ENCODE data around the gene MEMO1. TPM values are rescaled to one million over a fixed set of nuclear protein-coding genes. Genes with fewer than 3 reads are reported as not detected.
"Not testable (repeated sequence)": the region's sequence is repeated elsewhere in the genome, so short reads cannot be mapped to it uniquely, and the experiment has no call there.

The MEMO1 gene
- total and polyA plus RNA-seq, 2 donors = 39.9 to 62.0 TPM

DNA sequence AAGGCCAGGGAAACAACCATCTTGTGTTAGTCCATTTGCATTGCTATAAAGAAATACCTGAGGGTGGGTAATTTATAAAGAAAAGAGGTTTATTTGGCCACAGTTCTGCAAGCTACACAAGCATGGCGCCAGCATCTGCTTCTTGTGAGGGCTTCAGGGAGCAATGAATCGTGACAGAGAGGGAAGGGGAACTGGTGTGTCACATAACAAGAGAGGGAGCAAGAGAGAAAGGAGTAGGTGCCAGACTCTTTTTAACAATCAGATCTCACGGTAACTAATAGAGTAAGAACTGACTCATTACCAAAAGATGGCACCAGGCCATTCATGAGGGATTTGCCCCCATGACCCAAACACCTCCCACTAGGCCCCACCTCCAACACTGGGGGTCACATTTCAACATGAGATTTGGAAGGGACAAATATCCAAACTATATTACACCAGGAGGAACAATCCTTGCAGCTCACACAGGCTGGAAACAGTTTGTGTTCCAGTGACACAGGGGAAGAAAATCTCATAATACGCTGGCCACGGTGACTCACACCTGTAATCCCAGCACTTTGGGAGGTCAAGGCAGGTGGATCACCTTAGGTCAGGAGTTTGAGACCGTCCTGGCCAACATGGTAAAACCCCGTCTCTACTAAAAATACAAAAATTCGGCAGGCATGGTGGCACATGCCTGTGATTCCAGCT, 23.5 kb upstream of the MEMO1 start:
- not testable (repeated sequence) for DNase-seq (ENCODE audit: low read depth in 6 of 9, low spot score in 9 of 9); H3K27me3 ChIP-seq (ENCODE audit: control insufficient read depth in 2 of 2, insufficient read depth in 1 of 2, low read length in 1 of 2); H3K4me1 ChIP-seq (ENCODE audit: control insufficient read depth in 2 of 2, insufficient read depth in 2 of 2, low read length in 2 of 2); H3K9me3 ChIP-seq (ENCODE audit: control insufficient read depth in 2 of 2, insufficient read depth in 1 of 2, low read length in 1 of 2); H3K4me3 ChIP-seq (ENCODE audit: low read length in 2 of 2); H3K27ac ChIP-seq (ENCODE audit: low read depth in 1 of 2, low read length in 1 of 2)
- WGBS = 97% methylated on average over 8 of the region's 8 CpGs
- peaks cover 0 to 15% of the 10 kb centered on the region in 2 donors for H3K36me3 ChIP-seq (ENCODE audit: control insufficient read depth in 2 of 2, insufficient read depth in 2 of 2, low read length in 1 of 2)

- not testable (repeated sequence) for H3K4me1 ChIP-seq (ENCODE audit: control insufficient read depth in 2 of 2, insufficient read depth in 2 of 2, low read length in 2 of 2); H3K4me3 ChIP-seq (ENCODE audit: low read length in 2 of 2); H3K27me3 ChIP-seq (ENCODE audit: control insufficient read depth in 2 of 2, insufficient read depth in 1 of 2, low read length in 1 of 2); H3K9me3 ChIP-seq (ENCODE audit: control insufficient read depth in 2 of 2, insufficient read depth in 1 of 2, low read length in 1 of 2); H3K27ac ChIP-seq (ENCODE audit: low read depth in 1 of 2, low read length in 1 of 2); DNase-seq (ENCODE audit: low read depth in 6 of 9, low spot score in 9 of 9)
- peaks cover 10 to 34% of the 10 kb centered on the region in 2 donors for H3K36me3 ChIP-seq (ENCODE audit: control insufficient read depth in 2 of 2, insufficient read depth in 2 of 2, low read length in 1 of 2)
- 98% methylated on average over 9 of the region's 9 CpGs for WGBS
These were observed 8.1 kb upstream of the MEMO1 start for GRCh38 chr2:32018789-32019482.

- no peaks in the 10 kb centered on the region for H3K9me3 ChIP-seq (ENCODE audit: control insufficient read depth in 2 of 2, insufficient read depth in 1 of 2, low read length in 1 of 2)
- peaks cover 0 to 4% of the 10 kb centered on the region in 2 donors for H3K36me3 ChIP-seq (ENCODE audit: control insufficient read depth in 2 of 2, insufficient read depth in 2 of 2, low read length in 1 of 2)
- DNase-seq (ENCODE audit: low read depth in 6 of 9, low spot score in 9 of 9) = no peak
- H3K27ac ChIP-seq (ENCODE audit: low read depth in 1 of 2, low read length in 1 of 2) = no peak overlapping the region
- peaks cover 0 to 14% of the 10 kb centered on the region in 2 donors for H3K4me1 ChIP-seq (ENCODE audit: control insufficient read depth in 2 of 2, insufficient read depth in 2 of 2, low read length in 2 of 2)
- H3K4me3 ChIP-seq (ENCODE audit: low read length in 2 of 2) = no peak overlapping the region
- H3K27me3 ChIP-seq (ENCODE audit: control insufficient read depth in 2 of 2, insufficient read depth in 1 of 2, low read length in 1 of 2) = no peaks in the 10 kb centered on the region
- 96% methylated on average over 1 of the region's 1 CpG for WGBS
These were observed 2.1 kb upstream of the MEMO1 start for GRCh38 chr2:32012872-32013271.

GRCh38 chr2:32011485-32011960, 715 bp upstream of the MEMO1 start:
- peak overlapping the region; percentile 71 to 76 for H3K4me3 ChIP-seq (ENCODE audit: low read length in 2 of 2)
- WGBS = 83% methylated on average over 5 of the region's 5 CpGs
- peak overlapping the region; percentile 97 for H3K27ac ChIP-seq (ENCODE audit: low read depth in 1 of 2, low read length in 1 of 2)
- no peak for DNase-seq (ENCODE audit: low read depth in 6 of 9, low spot score in 9 of 9)
- H3K27me3 ChIP-seq (ENCODE audit: control insufficient read depth in 2 of 2, insufficient read depth in 1 of 2, low read length in 1 of 2) = no peaks in the 10 kb centered on the region
- peaks cover 0 to 17% of the 10 kb centered on the region in 2 donors for H3K4me1 ChIP-seq (ENCODE audit: control insufficient read depth in 2 of 2, insufficient read depth in 2 of 2, low read length in 2 of 2)
- H3K36me3 ChIP-seq (ENCODE audit: control insufficient read depth in 2 of 2, insufficient read depth in 2 of 2, low read length in 1 of 2) = peaks cover 0 to 5% of the 10 kb centered on the region in 2 donors
- H3K9me3 ChIP-seq (ENCODE audit: control insufficient read depth in 2 of 2, insufficient read depth in 1 of 2, low read length in 1 of 2) = no peaks in the 10 kb centered on the region

DNA sequence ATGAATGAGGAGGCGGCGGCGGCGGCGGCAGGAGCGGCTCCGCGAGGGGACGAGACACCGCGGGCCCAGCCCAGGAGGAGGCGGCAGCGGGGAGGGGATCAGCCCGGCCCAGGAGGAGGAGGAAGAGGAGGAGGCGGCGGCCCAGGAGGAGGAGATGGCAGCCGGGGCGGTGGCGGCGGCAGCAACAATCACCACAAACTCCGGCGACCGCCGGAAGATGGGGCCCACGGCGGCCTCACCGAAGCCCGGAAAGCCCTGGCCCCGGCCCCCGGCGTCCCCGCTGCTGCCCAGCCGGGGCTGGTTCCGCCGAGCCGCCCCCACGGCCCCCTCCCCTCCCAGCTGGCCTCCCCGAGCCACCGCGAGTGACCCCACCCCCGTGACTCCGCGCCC, 533 bp downstream of the MEMO1 start:
- H3K27me3 ChIP-seq (ENCODE audit: control insufficient read depth in 2 of 2, insufficient read depth in 1 of 2, low read length in 1 of 2); H3K9me3 ChIP-seq (ENCODE audit: control insufficient read depth in 2 of 2, insufficient read depth in 1 of 2, low read length in 1 of 2); H3K36me3 ChIP-seq (ENCODE audit: control insufficient read depth in 2 of 2, insufficient read depth in 2 of 2, low read length in 1 of 2): not testable (repeated sequence)
- Histone ChIP-seq H3K4me3 (ENCODE audit: low read length in 2 of 2) (peak overlapping the region; percentile 33 to 76), H3K27ac (ENCODE audit: low read depth in 1 of 2, low read length in 1 of 2) (peak overlapping the region in 1 of 2 donors; percentile 97), H3K4me1 (ENCODE audit: control insufficient read depth in 2 of 2, insufficient read depth in 2 of 2, low read length in 2 of 2) (peaks cover 0 to 17% of the 10 kb centered on the region in 2 donors)
- peak in 4 of 9 donors; percentile 37 to 64 (median 44) for DNase-seq (ENCODE audit: low read depth in 6 of 9, low spot score in 9 of 9)
- WGBS = under 1% methylated on average over 27 of the region's 43 CpGs

DNA sequence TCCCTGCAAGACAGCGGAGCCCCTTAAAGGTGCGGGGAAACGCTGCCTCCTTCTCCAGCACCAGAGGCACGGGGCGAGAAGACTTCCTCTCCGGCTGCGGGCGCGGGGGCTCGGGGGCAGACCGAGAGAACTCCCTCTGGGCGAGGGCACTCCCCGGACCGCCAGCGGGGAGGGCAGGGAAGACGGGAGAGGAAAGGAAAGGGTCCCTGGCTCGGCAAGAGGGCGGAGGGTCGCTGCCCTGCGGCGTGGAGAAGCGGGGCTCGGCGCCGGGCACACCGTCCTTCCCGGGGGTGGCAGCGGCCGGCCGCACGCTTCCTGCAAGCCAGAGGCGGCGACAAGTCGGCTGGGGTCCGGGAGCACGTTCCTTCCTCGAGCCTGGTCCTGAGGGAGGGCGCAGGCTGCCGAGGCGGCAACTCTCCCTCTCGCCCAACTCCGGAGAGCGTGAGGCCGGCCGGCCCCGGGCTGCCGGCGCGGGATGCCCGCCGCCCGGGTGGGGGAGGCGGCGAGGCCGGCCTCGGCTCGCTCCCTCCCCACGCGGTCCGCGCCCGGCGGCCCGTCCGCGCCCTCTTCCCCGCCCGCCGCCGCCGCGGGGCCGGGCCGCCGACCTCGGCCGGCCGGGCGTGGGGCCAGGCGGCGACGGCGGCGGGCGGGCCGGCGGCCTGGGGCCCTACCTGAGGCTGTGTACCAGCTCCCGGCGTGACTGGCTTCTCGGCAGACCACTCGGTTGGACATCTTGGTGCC, 1.1 kb downstream of the MEMO1 start:
- DNase-seq (ENCODE audit: low read depth in 6 of 9, low spot score in 9 of 9) = peak in 4 of 9 donors; percentile 16 to 42 (median 34)
- H3K36me3 ChIP-seq (ENCODE audit: control insufficient read depth in 2 of 2, insufficient read depth in 2 of 2, low read length in 1 of 2) = peaks cover 0 to 3% of the 10 kb centered on the region in 2 donors
- no peaks in the 10 kb centered on the region for H3K27me3 ChIP-seq (ENCODE audit: control insufficient read depth in 2 of 2, insufficient read depth in 1 of 2, low read length in 1 of 2)
- peaks cover 0 to 17% of the 10 kb centered on the region in 2 donors for H3K4me1 ChIP-seq (ENCODE audit: control insufficient read depth in 2 of 2, insufficient read depth in 2 of 2, low read length in 2 of 2)
- under 1% methylated on average over 91 of the region's 91 CpGs for WGBS
- peak overlapping the region; percentile 63 to 82 for H3K27ac ChIP-seq (ENCODE audit: low read depth in 1 of 2, low read length in 1 of 2)
- H3K4me3 ChIP-seq (ENCODE audit: low read length in 2 of 2) = peak overlapping the region; percentile 74 to 76
- no peaks in the 10 kb centered on the region for H3K9me3 ChIP-seq (ENCODE audit: control insufficient read depth in 2 of 2, insufficient read depth in 1 of 2, low read length in 1 of 2)

- Histone ChIP-seq H3K9me3 (ENCODE audit: control insufficient read depth in 2 of 2, insufficient read depth in 1 of 2, low read length in 1 of 2) (no peaks in the 10 kb centered on the region), H3K27me3 (ENCODE audit: control insufficient read depth in 2 of 2, insufficient read depth in 1 of 2, low read length in 1 of 2) (no peaks in the 10 kb centered on the region), H3K36me3 (ENCODE audit: control insufficient read depth in 2 of 2, insufficient read depth in 2 of 2, low read length in 1 of 2) (peaks cover 0 to 3% of the 10 kb centered on the region in 2 donors), H3K4me3 (ENCODE audit: low read length in 2 of 2) (peak overlapping the region; percentile 74 to 76), H3K4me1 (ENCODE audit: control insufficient read depth in 2 of 2, insufficient read depth in 2 of 2, low read length in 2 of 2) (peaks cover 0 to 17% of the 10 kb centered on the region in 2 donors), H3K27ac (ENCODE audit: low read depth in 1 of 2, low read length in 1 of 2) (peak overlapping the region; percentile 63 to 82)
- 1% methylated on average over 10 of the region's 10 CpGs for WGBS
- DNase-seq (ENCODE audit: low read depth in 6 of 9, low spot score in 9 of 9) = peak in 5 of 9 donors; percentile 18 to 68 (median 29)
These were observed 1.8 kb downstream of the MEMO1 start for GRCh38 chr2:32008805-32009515.

DNA sequence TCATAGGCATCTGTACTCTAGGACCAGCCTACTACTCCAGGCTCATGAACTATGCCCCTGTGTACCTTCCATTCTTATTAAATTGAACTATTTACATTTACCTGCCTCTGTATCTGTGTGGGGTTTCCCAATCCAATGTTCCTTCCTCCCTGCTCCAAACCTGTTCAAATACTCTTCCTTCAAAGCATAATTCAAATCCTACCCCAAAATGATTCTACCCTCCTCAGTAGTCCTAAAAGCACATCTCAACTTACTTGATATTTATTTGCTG, 3.8 kb downstream of the MEMO1 start:
- no peak for DNase-seq (ENCODE audit: low read depth in 6 of 9, low spot score in 9 of 9)
- Histone ChIP-seq H3K27me3 (ENCODE audit: control insufficient read depth in 2 of 2, insufficient read depth in 1 of 2, low read length in 1 of 2) (no peaks in the 10 kb centered on the region), H3K4me1 (ENCODE audit: control insufficient read depth in 2 of 2, insufficient read depth in 2 of 2, low read length in 2 of 2) (peaks cover 0 to 17% of the 10 kb centered on the region in 2 donors), H3K9me3 (ENCODE audit: control insufficient read depth in 2 of 2, insufficient read depth in 1 of 2, low read length in 1 of 2) (no peaks in the 10 kb centered on the region), H3K27ac (ENCODE audit: low read depth in 1 of 2, low read length in 1 of 2) (no peak overlapping the region), H3K4me3 (ENCODE audit: low read length in 2 of 2) (no peak overlapping the region), H3K36me3 (ENCODE audit: control insufficient read depth in 2 of 2, insufficient read depth in 2 of 2, low read length in 1 of 2) (peaks cover 0 to 3% of the 10 kb centered on the region in 2 donors)
